K562 (cell line): ENCODE results near the gene RNF31. TPM values are rescaled to one million over a fixed set of nuclear protein-coding genes. Genes with fewer than 3 reads are reported as not detected.

Experiments used
- MXD1 ChIP-seq: fragments of 250-450 bp; sonication (Bioruptor Pico); IDR thresholded peaks from 2 replicates; pipeline ENCODE4 v1.8.0; 2021; ENCODE audit warnings: borderline replicate concordance, mild to moderate bottlenecking, moderate library complexity; ENCODE audit not compliant: poor library complexity, severe bottlenecking
- REST ChIP-seq, 2 experiments: fragments of 450-650 bp; formaldehyde crosslinking in 1 of 2; IDR thresholded peaks; 2 replicates each; pipeline versions ENCODE4 v1.4.0 to v1.6.1; 2014 to 2020; ENCODE audit warnings: mild to moderate bottlenecking in 2 of 2, borderline replicate concordance in 1 of 2, low read depth in 1 of 2
- polyA plus RNA-seq, 8 experiments: library from polyadenylated mRNA; depleted of rRNA in 4 of 8; stranded (reverse) in 5 of 8; unstranded in 3 of 8; fragments of >200 nt; fragmentation: Nextera tagmentation in 2 of 8; fragmentation: Illumina TruSeq in 1 of 8; extraction: Ambion mirVana in 2 of 8; extraction: Trizol in 1 of 8; gene quantifications; 2 replicates each; pipeline versions ENCODE4 v1.2.1 to v1.2.3, GENCODE V29; 2011 to 2014; ENCODE audit warnings: inconsistent platforms in 1 of 8, missing spikeins in 1 of 8
- total RNA-seq, 7 experiments: library from RNA; depleted of rRNA in 6 of 7; stranded (reverse); fragments of >200 nt in 6 of 7; fragmentation: Illumina TruSeq in 2 of 7; extraction: Trizol in 2 of 7; gene quantifications; 2 replicates each; pipeline versions ENCODE4 v1.2.1 to v1.2.3, GENCODE V29; 2011 to 2021; ENCODE audit warnings: low replicate concordance in 1 of 7

RNF31 gene
- total and polyA plus RNA-seq, 9 of the 15 experiments (the other 6 are each of a cell fraction or from before 2014, with no cell fraction given) = 3.1 to 47.6 (median 19.1) TPM

- TF ChIP-seq REST (IDR thresholded peaks at IDR 0.05; ENCODE audit: borderline replicate concordance) (peak; percentile 76), REST (CRISPR knock-in tag; IDR thresholded peaks at IDR 0.05; ENCODE audit: low read depth) (no peak), MXD1 (CRISPR knock-in tag) (peak; percentile 80)
These were observed 32.5 kb upstream of the RNF31 start, which contains the start of the genes DCAF11 and NRL (continued) for GRCh38 chr14:24114532-24115421.
